Measurements from ENCODE around the gene CD164L2. TPM values are rescaled to one million over a fixed set of nuclear protein-coding genes. Genes with fewer than 3 reads are reported as not detected.
A peak's percentile ranks its signal among the peaks of the same experiment; 100 is the strongest.

Gene CD164L2
- total RNA-seq, 1 donor from 2014 or later: not detected

- H3K27ac Mint-ChIP-seq (ENCODE audit: unreplicated experiment): no peak within 1 kb of the TSS
- no peak for TF ChIP-seq CTCF (IDR thresholded peaks at IDR 0.05; ENCODE audit: insufficient read depth, low read depth, low read length)
- no peak for TF ChIP-seq EZH2 (IDR thresholded peaks at IDR 0.05; ENCODE audit: insufficient read depth, low read length)
- no peaks in the 10 kb centered on the region for H4K20me1 ChIP-seq (ENCODE audit: insufficient read depth, low read length)
- no peak within 1 kb of the TSS for H3K9ac ChIP-seq (ENCODE audit: low read length)
- no peak within 1 kb of the TSS for H3K4me3 Mint-ChIP-seq (ENCODE audit: unreplicated experiment)
- no peak within 1 kb of the TSS for H2AFZ ChIP-seq (ENCODE audit: low read depth, low read length)
- DNase-seq (ENCODE audit: low read depth) (no peak), FAIRE-seq (no peak)
- no peak within 1 kb of the TSS for H3K27ac ChIP-seq (ENCODE audit: low read depth, low read length)
- H3K4me2 ChIP-seq (ENCODE audit: low read length): no peak within 1 kb of the TSS
- H3K9me3 ChIP-seq (ENCODE audit: insufficient read depth, low read depth, low read length): no peaks in the 10 kb centered on the region
- no peaks in the 10 kb centered on the region for H3K4me1 ChIP-seq (ENCODE audit: insufficient read depth, low read length)
- H3K36me3 Mint-ChIP-seq (ENCODE audit: low read depth, unreplicated experiment): no peaks in the 10 kb centered on the region
- no peaks in the 10 kb centered on the region for H3K9me3 Mint-ChIP-seq (ENCODE audit: unreplicated experiment)
- H3K79me2 ChIP-seq (ENCODE audit: insufficient read depth, low read length): no peaks in the 10 kb centered on the region
- no peaks in the 10 kb centered on the region for H3K4me1 Mint-ChIP-seq (ENCODE audit: low read depth, unreplicated experiment)
- no peak within 1 kb of the TSS for H3K4me3 ChIP-seq (ENCODE audit: insufficient read depth, low read depth, low read length)
- H3K27me3 ChIP-seq (ENCODE audit: insufficient read depth, low read length): no peaks in the 10 kb centered on the region
- peaks cover 11% of the 10 kb centered on the region for H3K27me3 Mint-ChIP-seq (ENCODE audit: low read depth, unreplicated experiment)
- H3K36me3 ChIP-seq (ENCODE audit: insufficient read depth, low read length): no peaks in the 10 kb centered on the region
Observed at GRCh38 chr1:27374362-27375086, 8.6 kb downstream of the CD164L2 start, which contains the start of gene FCN3. Gene FCN3, minus strand, starts transcription at chr1:27374824. Its CDS starts 6 bp downstream, at chr1:27374818.

DNA sequence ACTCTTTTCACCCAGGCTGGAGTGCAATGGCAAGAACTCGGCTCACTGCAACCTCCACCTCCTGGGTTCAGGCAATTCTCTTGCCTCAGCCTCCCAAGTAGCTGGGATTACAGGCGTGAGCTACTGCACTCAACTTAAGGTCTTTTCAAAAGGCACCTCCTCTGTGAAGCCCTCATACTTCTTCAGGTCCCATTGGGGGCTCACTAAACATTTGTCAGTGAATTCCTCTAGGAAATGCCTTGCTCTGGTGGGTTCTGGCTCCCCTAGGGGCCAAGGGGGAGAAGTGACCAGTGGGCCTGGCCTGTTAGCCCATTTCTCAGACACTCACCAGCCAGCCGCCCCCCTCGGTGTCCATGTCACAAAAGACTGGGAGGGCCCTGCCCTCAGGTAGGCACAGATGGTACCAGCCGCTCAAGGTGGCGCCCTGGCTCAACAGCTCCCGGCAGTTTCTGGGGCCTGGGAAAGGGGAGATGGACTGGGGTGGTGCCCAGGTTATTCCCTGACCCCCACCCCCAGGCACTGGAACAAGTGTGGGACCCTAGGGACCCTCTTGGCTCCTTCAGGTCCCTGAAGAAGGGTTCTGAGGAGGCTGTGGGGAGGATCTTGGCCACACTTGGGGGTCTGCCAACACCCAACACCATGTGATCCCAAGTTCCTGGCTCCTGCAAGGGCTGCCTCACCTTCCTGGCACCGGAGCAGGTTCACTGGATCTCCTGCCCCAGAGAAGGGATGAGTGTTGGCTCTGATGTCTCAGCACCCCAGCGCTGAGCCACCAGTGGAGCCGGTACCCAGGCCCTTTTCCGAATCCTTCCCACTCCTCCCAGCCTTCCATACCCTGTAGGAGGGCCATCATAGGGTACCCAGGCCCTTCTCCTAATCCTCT lies 10.1 kb downstream of the CD164L2 start:
- no peak overlapping the region for H3K4me2 ChIP-seq (ENCODE audit: low read length)
- H3K79me2 ChIP-seq (ENCODE audit: insufficient read depth, low read length): no peaks in the 10 kb centered on the region
- DNase-seq (ENCODE audit: low read depth): no peak
- Mint-ChIP-seq H3K27ac (ENCODE audit: unreplicated experiment) (no peak overlapping the region), H3K27me3 (ENCODE audit: low read depth, unreplicated experiment) (peaks cover 12% of the 10 kb centered on the region), H3K4me3 (ENCODE audit: unreplicated experiment) (no peak overlapping the region), H3K36me3 (ENCODE audit: low read depth, unreplicated experiment) (no peaks in the 10 kb centered on the region), H3K4me1 (ENCODE audit: low read depth, unreplicated experiment) (no peaks in the 10 kb centered on the region), H3K9me3 (ENCODE audit: unreplicated experiment) (no peaks in the 10 kb centered on the region)
- H4K20me1 ChIP-seq (ENCODE audit: insufficient read depth, low read length): no peaks in the 10 kb centered on the region
- no peak overlapping the region for H2AFZ ChIP-seq (ENCODE audit: low read depth, low read length)
- no peaks in the 10 kb centered on the region for H3K4me1 ChIP-seq (ENCODE audit: insufficient read depth, low read length)
- H3K4me3 ChIP-seq (ENCODE audit: insufficient read depth, low read depth, low read length): no peak overlapping the region
- H3K27ac ChIP-seq (ENCODE audit: low read depth, low read length): no peak overlapping the region
- H3K9ac ChIP-seq (ENCODE audit: low read length): no peak overlapping the region
- FAIRE-seq: no peak
- TF ChIP-seq EZH2 (IDR thresholded peaks at IDR 0.05; ENCODE audit: insufficient read depth, low read length) (no peak), CTCF (IDR thresholded peaks at IDR 0.05; ENCODE audit: insufficient read depth, low read depth, low read length) (peak; percentile 13)
- H3K27me3 ChIP-seq (ENCODE audit: insufficient read depth, low read length): no peaks in the 10 kb centered on the region
- H3K36me3 ChIP-seq (ENCODE audit: insufficient read depth, low read length): no peaks in the 10 kb centered on the region
- H3K9me3 ChIP-seq (ENCODE audit: insufficient read depth, low read depth, low read length): no peaks in the 10 kb centered on the region

Measured in astrocyte (in vitro differentiated cells and primary cell).